Activated naive CD4-positive, alpha-beta T cell treated with anti-CD3 and anti-CD28 coated beads, Interleukin-2, amount 50 U/mL, for 72 hours (primary cell): Measurements from ENCODE around the gene SLC25A26. TPM values are rescaled to one million over a fixed set of nuclear protein-coding genes. Genes with fewer than 3 reads are reported as not detected.

ENCODE experiments used
- total RNA-seq, 2 donors: library from RNA; stranded (reverse); gene quantifications; one replicate each; pipeline ENCODE4 v1.2.3, GENCODE V29; 2022

The SLC25A26 gene
- total RNA-seq, 2 donors from 2014 or later, result 25.4 to 32.6 TPM

Other genes with a start within 250 kb of the SLC25A26 start
- gene MAGI1, start 182.1 kb upstream of the SLC25A26 start, total RNA-seq, result under 1 TPM in 1 of 2 donors, not detected in 1; 0.39 TPM